H9 (cell line): ENCODE data around the gene SNAP25. TPM values are rescaled to one million over a fixed set of nuclear protein-coding genes. Genes with fewer than 3 reads are reported as not detected.

Experiments
- DNase-seq: peaks from one replicate; pipeline ENCODE4 v3.0.0-alpha.2; 2017
- H2AFZ ChIP-seq: one replicate; pipeline ENCODE4 v1.6.1; 2013; ENCODE audit warnings: mild to moderate bottlenecking, low read length, control low read depth, moderate library complexity
- H2AK5ac ChIP-seq: 2 replicates; pipeline ENCODE4 v1.6.1; 2013; ENCODE audit warnings: low read length, control low read depth, mixed read lengths; ENCODE audit not compliant: insufficient read length
- H2BK120ac ChIP-seq: one replicate; pipeline ENCODE4 v1.6.1; 2013; ENCODE audit warnings: low read depth, mild to moderate bottlenecking, low read length, control low read depth, inconsistent platforms; ENCODE audit not compliant: poor library complexity, severe bottlenecking
- H2BK12ac ChIP-seq: 2 replicates; pipeline ENCODE4 v1.6.1; 2013; ENCODE audit warnings: low read length, control low read depth, mixed read lengths, low read depth; ENCODE audit not compliant: insufficient read length
- H2BK15ac ChIP-seq: 2 replicates; pipeline ENCODE4 v1.6.1; 2013; ENCODE audit warnings: low read depth, low read length, control low read depth
- H2BK20ac ChIP-seq: one replicate; pipeline ENCODE4 v1.6.1; 2013; ENCODE audit warnings: low read depth, mild to moderate bottlenecking, low read length, control low read depth, inconsistent platforms; ENCODE audit not compliant: poor library complexity, severe bottlenecking
- H2BK5ac ChIP-seq: 2 replicates; pipeline ENCODE4 v1.6.1; 2013; ENCODE audit warnings: low read length, control low read depth, mixed read lengths; ENCODE audit not compliant: insufficient read length
- H3K14ac ChIP-seq: 2 replicates; pipeline ENCODE4 v1.6.1; 2013; ENCODE audit warnings: low read length, control low read depth; ENCODE audit not compliant: insufficient read depth
- H3K18ac ChIP-seq: 2 replicates; pipeline ENCODE4 v1.6.1; 2013; ENCODE audit warnings: low read depth, mild to moderate bottlenecking, mixed read lengths, low read length, control low read depth; ENCODE audit not compliant: insufficient read length
- H3K23ac ChIP-seq: 2 replicates; pipeline ENCODE4 v1.6.1; 2013; ENCODE audit warnings: low read length, control low read depth, mixed read lengths, low read depth; ENCODE audit not compliant: insufficient read length
- H3K23me2 ChIP-seq: 2 replicates; pipeline ENCODE4 v1.6.1; 2013; ENCODE audit warnings: low read depth, mild to moderate bottlenecking, mixed read lengths, low read length, control low read depth; ENCODE audit not compliant: insufficient read length, poor library complexity, severe bottlenecking
- H3K27ac ChIP-seq: 2 replicates; pipeline ENCODE4 v1.5.1; 2013; ENCODE audit warnings: low read length, control low read depth, mixed read lengths, low read depth; ENCODE audit not compliant: insufficient read length
- H3K27me3 ChIP-seq: 2 replicates; pipeline ENCODE4 v1.6.1; 2013; ENCODE audit warnings: low read length, control low read depth, inconsistent platforms; ENCODE audit not compliant: insufficient read depth
- H3K4ac ChIP-seq: 2 replicates; pipeline ENCODE4 v1.6.1; 2013; ENCODE audit warnings: low read depth, mild to moderate bottlenecking, control low read depth, inconsistent platforms, low read length, moderate library complexity
- H3K4me1 ChIP-seq: 2 replicates; pipeline ENCODE4 v1.6.1; 2013; ENCODE audit warnings: low read length, control low read depth, inconsistent platforms; ENCODE audit not compliant: insufficient read depth
- H3K4me2 ChIP-seq: 2 replicates; pipeline ENCODE4 v1.6.1; 2013; ENCODE audit warnings: low read length, control low read depth, mixed read lengths; ENCODE audit not compliant: insufficient read length, insufficient read depth
- H3K56ac ChIP-seq: 2 replicates; pipeline ENCODE4 v1.6.1; 2013; ENCODE audit warnings: low read depth, mild to moderate bottlenecking, mixed read lengths, low read length, control low read depth; ENCODE audit not compliant: insufficient read length
- H3K79me1 ChIP-seq: 2 replicates; pipeline ENCODE4 v1.6.1; 2013; ENCODE audit warnings: low read depth, mild to moderate bottlenecking, moderate library complexity, low read length, control low read depth, inconsistent platforms; ENCODE audit not compliant: insufficient read depth, poor library complexity, severe bottlenecking
- H3K79me2 ChIP-seq: 2 replicates; pipeline ENCODE4 v1.6.1; 2013; ENCODE audit warnings: low read length, control low read depth, inconsistent platforms; ENCODE audit not compliant: insufficient read depth
- H3K9ac ChIP-seq: 2 replicates; pipeline ENCODE4 v1.6.1; 2013; ENCODE audit warnings: low read length, control low read depth, mixed read lengths; ENCODE audit not compliant: insufficient read length; ENCODE audit errors: extremely low read depth
- H3K9me3 ChIP-seq: one replicate; pipeline ENCODE4 v1.6.1; 2013; ENCODE audit warnings: low read depth, low read length, inconsistent platforms; ENCODE audit not compliant: control insufficient read depth
- H3T11ph ChIP-seq: one replicate; pipeline ENCODE4 v1.6.1; 2013; ENCODE audit warnings: mild to moderate bottlenecking, low read length, control low read depth, inconsistent platforms
- H4K20me1 ChIP-seq: one replicate; pipeline ENCODE4 v1.6.1; 2013; ENCODE audit not compliant: control insufficient read depth, insufficient read length, insufficient read depth
- H4K5ac ChIP-seq: 2 replicates; pipeline ENCODE4 v1.6.1; 2013; ENCODE audit warnings: low read depth, mild to moderate bottlenecking, mixed read lengths, low read length, control low read depth; ENCODE audit not compliant: insufficient read length
- H4K8ac ChIP-seq: replicated peaks from 2 replicates; pipeline ENCODE4 v1.6.1; 2013; ENCODE audit warnings: low read length, control low read depth, mixed read lengths, low read depth; ENCODE audit not compliant: insufficient read length
- H4K91ac ChIP-seq: 2 replicates; pipeline ENCODE4 v1.6.1; 2013; ENCODE audit warnings: low read depth, mild to moderate bottlenecking, moderate library complexity, mixed read lengths, low read length, control low read depth; ENCODE audit not compliant: insufficient read length
- H3K27ac Mint-ChIP-seq, 3 experiments: 2 replicates in 2 of 3; 3 replicates in 1 of 3; pipeline ENCODE4 v1.8.0; 2020 to 2021; ENCODE audit warnings: mixed read lengths in 3 of 3, mild to moderate bottlenecking in 1 of 3, moderate library complexity in 1 of 3
- H3K27me3 Mint-ChIP-seq: 2 replicates; pipeline ENCODE4 v1.8.0; 2021; ENCODE audit warnings: low read depth, mild to moderate bottlenecking, moderate library complexity, mixed read lengths
- H3K36me3 Mint-ChIP-seq, 3 experiments: 2 replicates in 2 of 3; 3 replicates in 1 of 3; pipeline ENCODE4 v1.8.0; 2020 to 2021; ENCODE audit warnings: low read depth in 3 of 3, mixed read lengths in 3 of 3; ENCODE audit not compliant: insufficient read depth in 1 of 3
- H3K4me1 Mint-ChIP-seq, 2 experiments: 2 replicates each; pipeline ENCODE4 v1.8.0; 2020; ENCODE audit warnings: mixed read lengths in 2 of 2
- H3K4me3 Mint-ChIP-seq, 2 experiments: 2 replicates in 1 of 2; 3 replicates in 1 of 2; pipeline ENCODE4 v1.8.0; 2020 to 2021; ENCODE audit warnings: mild to moderate bottlenecking in 2 of 2, mixed read lengths in 2 of 2, moderate library complexity in 1 of 2
- H3K9me3 Mint-ChIP-seq, 2 experiments: 2 replicates in 1 of 2; 3 replicates in 1 of 2; pipeline ENCODE4 v1.8.0; 2020; ENCODE audit warnings: mild to moderate bottlenecking in 2 of 2, mixed read lengths in 2 of 2, moderate library complexity in 1 of 2
- CTCF ChIP-seq: fragments of 200-600 bp; sonication (generic); conservative IDR thresholded peaks from 3 replicates; pipeline ENCODE4 v1.8.0; 2021; ENCODE audit warnings: antibody characterized with exemption, mild to moderate bottlenecking
- WGBS: extraction: QIAGEN DNeasy Blood & Tissue Kit; methylation state at CpG from one replicate; pipeline ENCODE4 v1.1.7; 2013; ENCODE audit warnings: missing lambda C conversion rate, low lambda C conversion rate, mixed read lengths; ENCODE audit not compliant: insufficient read length; ENCODE audit errors: extremely low coverage; 5-methylcytosine and 5-hydroxymethylcytosine counted together
- total RNA-seq: library from RNA; stranded (reverse); gene quantifications from 2 replicates; pipeline ENCODE4 v1.2.1, GENCODE V29; 2021

The SNAP25 gene
- total RNA-seq, 1 experiment from 2014 or later: 0.13 TPM

GRCh38 chr20:10201321-10201870 is 17.2 kb upstream of the SNAP25 start:
- DNase-seq: no peak
- no peaks in the 10 kb centered on the region for H4K20me1 ChIP-seq
- H3K4ac ChIP-seq: no peak overlapping the region
- no peak overlapping the region for H3K56ac ChIP-seq
- no peaks in the 10 kb centered on the region for H3K79me1 ChIP-seq
- H3K79me2 ChIP-seq: no peaks in the 10 kb centered on the region
- H3K9ac ChIP-seq: no peak overlapping the region
- no peaks in the 10 kb centered on the region for H3K23me2 ChIP-seq
- no peak overlapping the region for H2BK20ac ChIP-seq
- no peak overlapping the region for H3K23ac ChIP-seq
- H2BK120ac ChIP-seq: no peak overlapping the region
- no peaks in the 10 kb centered on the region for H3K9me3 ChIP-seq
- H3K4me1 Mint-ChIP-seq: peaks cover 0 to under 1% of the 10 kb centered on the region in 2 experiments; a peak in 1 of 4 replicates
- no peak overlapping the region for H4K5ac ChIP-seq
- H2BK5ac ChIP-seq: no peak overlapping the region
- H3K18ac ChIP-seq: no peak overlapping the region
- no peak overlapping the region for H3K27ac ChIP-seq
- no peaks in the 10 kb centered on the region for H3K27me3 ChIP-seq
- H4K8ac ChIP-seq: no peak overlapping the region
- H3K14ac ChIP-seq: no peak overlapping the region
- no peak overlapping the region for H2BK12ac ChIP-seq
- no peaks in the 10 kb centered on the region for H3K9me3 Mint-ChIP-seq
- H3K36me3 Mint-ChIP-seq: no peaks in the 10 kb centered on the region
- H4K91ac ChIP-seq: no peak overlapping the region
- H3K27ac Mint-ChIP-seq: no peak overlapping the region
- H2BK15ac ChIP-seq: no peak overlapping the region
- no peak overlapping the region for H3K4me2 ChIP-seq
- no CpG with 5 or more reads among the region's 3 CpGs for WGBS
- no peaks in the 10 kb centered on the region for H3K4me1 ChIP-seq
- no peak overlapping the region for H3T11ph ChIP-seq
- no peak overlapping the region for H3K4me3 Mint-ChIP-seq
- no peaks in the 10 kb centered on the region for H3K27me3 Mint-ChIP-seq
- H2AK5ac ChIP-seq: no peak overlapping the region
- H2AFZ ChIP-seq: no peak overlapping the region
- TF ChIP-seq CTCF: no peak
